ENCODE measurements around the gene TAF11L8. TPM values are rescaled to one million over a fixed set of nuclear protein-coding genes. Genes with fewer than 3 reads are reported as not detected.
"Not testable (repeated sequence)": the region's sequence is repeated elsewhere in the genome, so short reads cannot be mapped to it uniquely, and the experiment has no call there.

TAF11L8 gene
- total and polyA plus RNA-seq, 2 of the 8 experiments (the other 6 are each of a cell fraction or from before 2014, with no cell fraction given) = not detected

GRCh38 chr5:17631788-17632187, 41.0 kb upstream of the TAF11L8 start, which contains the start of gene TAF11L13:
TAF11L13 (plus strand) TSS chr5:17632088.
- H3K9me3 ChIP-seq (ENCODE audit: insufficient read depth in 2 of 2, low read depth in 1 of 2, low read length in 1 of 2); POLR2A ChIA-PET (ENCODE audit: partially characterized antibody); H2BK5ac ChIP-seq (ENCODE audit: low read depth, low read length); H3K18ac ChIP-seq (ENCODE audit: extremely low read depth, low read length); H3K9ac ChIP-seq (replicated peaks in 1 of 4; ENCODE audit: extremely low read depth in 1 of 4, low read depth in 3 of 4, low read length in 3 of 4); H3K4me2 ChIP-seq (ENCODE audit: insufficient read depth in 1 of 2, low read depth in 2 of 2, low read length in 2 of 2); H2AFZ ChIP-seq (ENCODE audit: low read length); H3K27me3 ChIP-seq (replicated peaks in 1 of 4; ENCODE audit: control insufficient read depth in 3 of 4, extremely low read depth in 1 of 4, insufficient read depth in 3 of 4, low read length in 3 of 4); H4K20me1 ChIP-seq (replicated peaks in 1 of 2; ENCODE audit: control insufficient read depth in 1 of 2, insufficient read depth in 2 of 2, low read length in 2 of 2); FAIRE-seq; H3K23me2 ChIP-seq (ENCODE audit: low read depth, low read length); H3K4ac ChIP-seq (replicated peaks; ENCODE audit: insufficient read length, low read depth, low read length); H3K23ac ChIP-seq (ENCODE audit: insufficient read length); H2BK15ac ChIP-seq (ENCODE audit: low read length); H2BK20ac ChIP-seq (ENCODE audit: low read length); H3K36me3 ChIP-seq (ENCODE audit: control insufficient read depth in 2 of 4, insufficient read depth in 4 of 4, low read length in 3 of 4); H4K91ac ChIP-seq (replicated peaks; ENCODE audit: insufficient read length, low read length); H2BK12ac ChIP-seq (ENCODE audit: low read depth, low read length); H4K8ac ChIP-seq (ENCODE audit: extremely low read depth, insufficient read depth, low read length); CTCF ChIA-PET (ENCODE audit: partially characterized antibody); H2BK120ac ChIP-seq (replicated peaks; ENCODE audit: low read depth, low read length); H3K27ac ChIP-seq (ENCODE audit: low read depth, low read length); H3K79me2 ChIP-seq (ENCODE audit: control insufficient read depth in 1 of 2, insufficient read depth in 2 of 2, low read length in 2 of 2); H3K4me1 ChIP-seq (replicated peaks in 1 of 4; ENCODE audit: control insufficient read depth in 3 of 4, insufficient read depth in 4 of 4, low read length in 3 of 4); H3K4me3 ChIP-seq (ENCODE audit: extremely low read depth in 1 of 4, insufficient read depth in 2 of 4, low read depth in 3 of 4, low read length in 4 of 4); H3K14ac ChIP-seq (ENCODE audit: insufficient read length); H2AK5ac ChIP-seq (ENCODE audit: low read depth, low read length); H4K5ac ChIP-seq (ENCODE audit: insufficient read length, low read depth, low read length); H3K79me1 ChIP-seq (ENCODE audit: low read depth, low read length); H3K56ac ChIP-seq (replicated peaks; ENCODE audit: insufficient read length, low read depth, low read length); DNase-seq (ENCODE audit: low read depth in 1 of 2, low spot score in 2 of 2): not testable (repeated sequence)
- WGBS, 2 experiments (ENCODE audit: extremely low coverage in 1 of 2, insufficient coverage in 1 of 2, insufficient read length in 1 of 2, insufficient replicate concordance in 2 of 2, low coverage in 1 of 2, low lambda C conversion rate in 2 of 2, missing lambda C conversion rate in 1 of 2) = 100% methylated on average over 5 of the region's 12 CpGs; no CpG with 5 or more reads in 1 of the 2 experiments

Data from H1 (cell line).